ENCODE measurements around the gene PITPNM3. TPM values are rescaled to one million over a fixed set of nuclear protein-coding genes. Genes with fewer than 3 reads are reported as not detected.

The PITPNM3 gene
- total RNA-seq, 2 donors from 2014 or later = 0.70 to 0.81 TPM

GRCh38 chr17:6456914-6457687 is 99.3 kb downstream of the PITPNM3 start:
- no peak for ATAC-seq (replicated peaks in 1 of 2)
- no peak for DNase-seq
- Mint-ChIP-seq H3K36me3 (ENCODE audit: insufficient read depth in 2 of 2) (no peaks in the 10 kb centered on the region), H3K9me3 (no peaks in the 10 kb centered on the region), H3K4me1 (ENCODE audit: low read depth) (peaks cover 19% of the 10 kb centered on the region), H3K4me3 (no peak overlapping the region), H3K27me3 (ENCODE audit: low read depth) (no peaks in the 10 kb centered on the region), H3K27ac (no peak overlapping the region)

- no peaks in the 10 kb centered on the region for H3K36me3 Mint-ChIP-seq (ENCODE audit: insufficient read depth in 2 of 2)
Observed at GRCh38 chr17:6456321-6456720, 100.0 kb downstream of the PITPNM3 start.

GRCh38 chr17:6455321-6455705 is 101.0 kb downstream of the PITPNM3 start:
- DNase-seq (peak; percentile 38 to 42), ATAC-seq (replicated peaks in 1 of 2) (peak; percentile 82 to 83)
- Mint-ChIP-seq H3K4me1 (ENCODE audit: low read depth) (peaks cover 8% of the 10 kb centered on the region), H3K9me3 (no peaks in the 10 kb centered on the region), H3K27me3 (ENCODE audit: low read depth) (no peaks in the 10 kb centered on the region), H3K4me3 (peak overlapping the region in 1 of 2 donors; percentile 57), H3K27ac (no peak overlapping the region), H3K36me3 (ENCODE audit: insufficient read depth in 2 of 2) (no peaks in the 10 kb centered on the region)

More at GRCh38 chr17:6456321-6456720, 100.0 kb downstream of the PITPNM3 start:
- Mint-ChIP-seq H3K27ac (no peak overlapping the region), H3K9me3 (no peaks in the 10 kb centered on the region), H3K27me3 (ENCODE audit: low read depth) (no peaks in the 10 kb centered on the region), H3K4me1 (ENCODE audit: low read depth) (peaks cover 11% of the 10 kb centered on the region), H3K4me3 (peak overlapping the region in 1 of 2 donors; percentile 19)
- DNase-seq (no peak), ATAC-seq (replicated peaks in 1 of 2) (no peak)

GRCh38 chr17:6454495-6455320 is 101.6 kb downstream of the PITPNM3 start:
- H3K27ac Mint-ChIP-seq = no peak overlapping the region
- peak overlapping the region in 1 of 2 donors; percentile 29 for H3K4me3 Mint-ChIP-seq
- DNase-seq (no peak), ATAC-seq (replicated peaks in 1 of 2) (peak in 1 of 2 donors; percentile 8)
- H3K27me3 Mint-ChIP-seq (ENCODE audit: low read depth) = no peaks in the 10 kb centered on the region
- H3K4me1 Mint-ChIP-seq (ENCODE audit: low read depth) = peaks cover 8% of the 10 kb centered on the region
- H3K36me3 Mint-ChIP-seq (ENCODE audit: insufficient read depth in 2 of 2) = no peaks in the 10 kb centered on the region
- no peaks in the 10 kb centered on the region for H3K9me3 Mint-ChIP-seq

DNA sequence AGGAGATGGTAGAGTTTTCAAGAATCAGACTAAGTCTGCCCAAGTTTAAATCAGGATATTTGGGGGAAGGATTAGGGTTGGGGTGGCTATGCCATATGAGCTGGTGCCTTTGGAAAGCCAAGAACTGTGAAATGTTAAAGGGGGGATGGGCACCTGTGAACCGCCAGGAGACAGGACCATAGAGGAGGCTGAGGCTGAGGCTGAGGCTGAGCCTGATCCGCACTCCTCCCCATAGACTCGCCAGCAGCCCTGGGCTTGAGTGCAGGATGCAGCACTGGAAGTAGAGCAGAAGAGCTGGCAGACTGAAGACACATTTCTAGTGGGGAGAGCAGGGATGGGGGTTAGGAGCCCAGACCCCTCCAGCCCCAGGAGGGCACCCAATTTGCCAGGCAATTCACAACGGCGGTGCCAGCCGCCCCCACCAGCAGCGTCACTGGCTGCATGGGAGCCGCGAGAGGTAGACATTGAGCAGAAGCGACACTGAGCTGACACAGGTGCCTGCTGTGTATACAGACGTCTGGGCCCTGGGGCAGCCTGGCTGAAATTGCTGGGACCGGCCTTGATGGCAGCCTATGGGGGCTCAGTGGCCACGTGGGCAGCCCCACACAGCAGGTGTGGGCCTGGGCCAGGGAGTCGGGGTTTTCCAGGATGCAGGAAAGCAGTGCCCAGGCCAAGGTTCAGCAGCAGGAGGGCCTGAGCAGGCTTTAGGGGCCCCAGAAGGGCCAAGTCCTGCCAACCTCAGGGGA is 102.9 kb downstream of the PITPNM3 start:
- no peak for ATAC-seq (replicated peaks in 1 of 2)
- Mint-ChIP-seq H3K27ac (no peak overlapping the region), H3K27me3 (ENCODE audit: low read depth) (no peaks in the 10 kb centered on the region), H3K9me3 (no peaks in the 10 kb centered on the region), H3K4me1 (ENCODE audit: low read depth) (peaks cover 8% of the 10 kb centered on the region), H3K36me3 (ENCODE audit: insufficient read depth in 2 of 2) (no peaks in the 10 kb centered on the region), H3K4me3 (no peak overlapping the region)
- DNase-seq = no peak

DNA sequence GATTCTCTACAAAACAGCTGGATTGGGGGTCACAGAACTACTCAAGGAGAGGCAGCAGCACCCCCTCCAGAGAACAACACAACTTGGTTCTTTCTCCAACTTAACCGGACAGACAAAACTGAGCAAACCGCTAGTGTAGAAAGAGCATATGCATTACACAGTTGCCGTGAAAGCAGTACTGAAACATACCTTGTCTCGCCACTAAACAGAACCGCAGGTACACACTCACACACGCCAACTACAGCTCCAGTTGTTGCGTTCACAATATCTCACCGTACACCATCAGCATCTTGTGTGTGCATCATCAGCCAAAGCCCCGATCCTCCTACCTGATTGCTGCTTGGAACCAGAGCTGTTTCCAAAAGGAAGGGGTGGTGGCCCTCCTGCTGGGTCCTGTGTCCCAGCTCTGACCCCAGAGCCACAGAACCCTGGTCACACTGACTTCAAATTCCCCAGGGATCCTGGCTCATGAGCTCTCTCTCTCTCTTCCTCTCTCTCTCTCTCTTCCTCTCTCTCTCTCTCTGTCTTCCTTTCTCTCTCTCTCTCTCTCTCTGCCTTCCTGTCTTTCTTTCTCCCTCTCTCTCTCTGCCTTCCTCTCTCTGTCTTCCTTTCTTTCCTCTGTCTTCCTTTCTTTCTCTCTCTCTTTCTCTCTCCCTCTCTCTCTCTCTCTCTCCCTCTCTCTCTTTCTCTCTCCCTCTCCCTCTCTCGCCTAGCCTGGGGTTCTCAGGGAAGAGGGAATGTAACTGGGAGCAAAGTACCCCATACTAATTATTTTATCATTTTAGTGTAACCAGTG is 103.7 kb downstream of the PITPNM3 start:
- Mint-ChIP-seq H3K27ac (no peak overlapping the region), H3K4me3 (no peak overlapping the region), H3K4me1 (ENCODE audit: low read depth) (peaks cover 8% of the 10 kb centered on the region), H3K9me3 (no peaks in the 10 kb centered on the region), H3K36me3 (ENCODE audit: insufficient read depth in 2 of 2) (no peaks in the 10 kb centered on the region), H3K27me3 (ENCODE audit: low read depth) (no peaks in the 10 kb centered on the region)
- ATAC-seq (replicated peaks in 1 of 2) (no peak), DNase-seq (no peak)

DNA sequence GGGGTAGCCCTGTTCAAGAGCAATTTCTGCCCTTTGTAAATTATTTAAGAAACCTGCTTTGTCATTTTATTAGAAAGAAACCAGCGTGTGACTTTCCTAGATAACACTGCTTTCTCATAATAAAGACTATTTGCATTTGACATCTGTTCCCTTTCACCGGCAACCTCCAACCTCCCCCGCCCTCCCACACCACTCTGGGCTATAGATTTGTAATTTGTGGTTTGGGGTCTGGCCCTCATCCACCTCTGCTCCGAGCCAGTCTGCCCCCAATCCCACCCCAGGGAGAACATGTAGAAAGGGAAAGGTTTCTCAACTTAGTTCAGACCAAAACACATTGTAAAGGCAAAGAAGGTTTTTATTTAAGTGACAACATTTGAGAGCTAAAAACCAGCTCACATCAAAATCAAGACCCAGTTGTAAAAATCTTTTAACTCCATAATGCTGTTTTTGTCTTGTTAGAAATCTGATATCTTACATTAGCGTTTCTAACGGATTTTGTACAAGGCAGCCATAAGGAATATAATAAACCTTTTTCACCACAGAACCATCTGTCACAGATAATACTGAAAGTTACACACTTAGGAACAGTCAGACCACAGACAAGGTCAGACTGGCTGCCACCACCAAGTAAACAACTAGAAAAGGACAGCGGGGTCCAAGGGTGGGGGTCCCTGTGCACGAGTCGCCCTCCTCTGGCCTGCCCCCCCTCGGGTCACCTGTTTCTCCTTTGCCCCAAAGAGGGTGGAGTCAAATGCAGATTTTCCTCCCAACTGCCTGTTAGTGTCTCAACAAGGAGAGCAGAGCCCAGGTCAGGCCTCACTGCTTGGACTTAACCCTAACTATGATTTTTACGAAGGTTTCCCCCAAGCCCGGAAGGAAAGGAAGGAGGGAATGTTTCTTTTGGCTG is 105.2 kb downstream of the PITPNM3 start:
- ATAC-seq (replicated peaks in 1 of 2) = no peak
- no peak overlapping the region for H3K4me3 Mint-ChIP-seq
- H3K36me3 Mint-ChIP-seq (ENCODE audit: insufficient read depth in 2 of 2) = no peaks in the 10 kb centered on the region
- H3K27me3 Mint-ChIP-seq (ENCODE audit: low read depth) = no peaks in the 10 kb centered on the region
- no peaks in the 10 kb centered on the region for H3K9me3 Mint-ChIP-seq
- no peaks in the 10 kb centered on the region for H3K4me1 Mint-ChIP-seq (ENCODE audit: low read depth)
- H3K27ac Mint-ChIP-seq = no peak overlapping the region
- DNase-seq = no peak

DNA sequence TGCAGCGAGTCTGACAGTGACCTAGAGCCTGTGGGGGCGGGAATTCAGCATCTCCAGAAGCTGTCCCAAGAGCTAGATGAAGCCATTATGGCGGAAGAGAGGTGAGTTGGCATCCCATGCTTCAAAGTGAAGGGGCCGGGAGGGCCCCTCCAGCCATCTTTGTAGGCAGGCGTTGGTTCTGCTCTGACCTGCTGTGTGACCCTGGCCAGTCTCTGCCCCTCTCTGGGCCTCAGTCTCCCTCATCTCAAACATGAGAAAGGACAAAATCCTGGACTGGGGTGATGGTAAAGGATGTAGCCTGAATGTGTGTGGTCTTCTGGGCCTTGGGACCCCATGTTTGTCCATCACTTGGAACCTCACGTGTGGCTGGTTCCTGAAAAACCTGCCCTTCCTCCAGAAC is 107.0 kb downstream of the PITPNM3 start:
- H3K4me3 Mint-ChIP-seq = no peak overlapping the region
- DNase-seq = no peak
- ATAC-seq (replicated peaks in 1 of 2) = no peak

GRCh38 chr17:6448473-6448872 is 107.9 kb downstream of the PITPNM3 start:
- Mint-ChIP-seq H3K27ac (no peak overlapping the region), H3K4me3 (no peak overlapping the region), H3K9me3 (no peaks in the 10 kb centered on the region), H3K4me1 (ENCODE audit: low read depth) (peaks cover 11% of the 10 kb centered on the region), H3K27me3 (ENCODE audit: low read depth) (peaks cover 12% of the 10 kb centered on the region), H3K36me3 (ENCODE audit: insufficient read depth in 2 of 2) (no peaks in the 10 kb centered on the region)
- ATAC-seq (replicated peaks in 1 of 2) = no peak
- DNase-seq = no peak

More for the DNA sequence above, 107.0 kb downstream of the PITPNM3 start:
- no peaks in the 10 kb centered on the region for H3K36me3 Mint-ChIP-seq (ENCODE audit: insufficient read depth in 2 of 2)
- peaks cover 4% of the 10 kb centered on the region for H3K4me1 Mint-ChIP-seq (ENCODE audit: low read depth)
- no peak overlapping the region for H3K27ac Mint-ChIP-seq
- no peaks in the 10 kb centered on the region for H3K9me3 Mint-ChIP-seq
- H3K27me3 Mint-ChIP-seq (ENCODE audit: low read depth) = peaks cover 9% of the 10 kb centered on the region

GRCh38 chr17:6446516-6447100 is 109.7 kb downstream of the PITPNM3 start:
- Mint-ChIP-seq H3K27ac (no peak overlapping the region), H3K36me3 (ENCODE audit: insufficient read depth in 2 of 2) (no peaks in the 10 kb centered on the region), H3K9me3 (no peaks in the 10 kb centered on the region), H3K4me3 (no peak overlapping the region), H3K4me1 (ENCODE audit: low read depth) (peaks cover 16% of the 10 kb centered on the region), H3K27me3 (ENCODE audit: low read depth) (peaks cover 16% of the 10 kb centered on the region)
- ATAC-seq (replicated peaks in 1 of 2) (no peak), DNase-seq (no peak)

DNA sequence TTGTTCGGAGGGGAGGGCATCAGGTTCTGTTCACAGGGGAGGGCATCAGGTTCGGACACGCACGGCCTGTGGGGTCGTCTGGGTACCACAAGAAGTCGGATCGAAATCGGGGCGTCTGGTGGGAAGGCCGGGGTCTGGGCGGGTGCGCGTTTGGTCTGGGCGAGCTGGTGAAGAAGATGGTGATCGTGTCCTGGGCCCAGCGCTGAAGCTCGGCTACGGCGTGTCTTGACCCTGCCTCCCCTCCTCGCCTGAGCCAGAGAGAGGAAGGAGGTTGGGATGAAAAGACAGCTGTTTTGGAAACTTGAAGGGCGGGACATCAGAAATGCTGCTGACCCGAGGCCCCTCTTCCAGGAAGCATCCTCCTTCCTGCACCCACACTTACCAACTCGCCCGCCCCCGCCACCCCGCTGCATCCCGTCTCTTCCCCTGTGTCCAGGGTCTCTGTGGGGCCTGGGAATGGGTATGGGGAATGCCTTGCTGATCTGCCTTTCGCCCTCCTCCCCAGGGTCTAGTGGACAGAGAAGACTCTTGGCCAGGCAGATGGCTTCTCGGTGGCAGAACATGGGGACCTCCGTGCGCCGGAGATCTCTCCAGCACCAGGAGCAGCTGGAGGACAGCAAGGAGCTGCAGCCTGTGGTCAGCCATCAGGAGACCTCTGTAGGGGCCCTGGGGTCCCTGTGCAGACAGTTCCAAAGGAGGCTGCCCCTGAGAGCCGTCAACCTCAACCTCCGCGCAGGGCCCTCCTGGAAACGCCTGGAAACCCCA is 111.6 kb downstream of the PITPNM3 start:
- Mint-ChIP-seq H3K27me3 (ENCODE audit: low read depth) (peaks cover 27% of the 10 kb centered on the region), H3K27ac (peak overlapping the region; percentile 49), H3K4me3 (peak overlapping the region; percentile 88 to 98), H3K36me3 (ENCODE audit: insufficient read depth in 2 of 2) (no peaks in the 10 kb centered on the region), H3K9me3 (no peaks in the 10 kb centered on the region), H3K4me1 (ENCODE audit: low read depth) (peaks cover 16% of the 10 kb centered on the region)
- ATAC-seq (replicated peaks in 1 of 2) (no peak), DNase-seq (no peak)

Data from activated T-cell treated with anti-CD3 and anti-CD28 coated beads, Interleukin-2, amount 50 U/mL, for 72 hours (primary cell).